Lung (tissue), 12 donors: ENCODE results near the gene FILIP1L. TPM values are rescaled to one million over a fixed set of nuclear protein-coding genes. Genes with fewer than 3 reads are reported as not detected.

Source experiments
- ATAC-seq: fragments of 200-7000 bp; cut with Tn5 transposase; one replicate; pipeline ENCODE4 v1.9.1; 2020; ENCODE audit warnings: moderate number of reproducible peaks; ENCODE audit not compliant: insufficient read depth, low FRiP score
- DNase-seq, 3 donors: peaks; one replicate each; pipeline ENCODE4 v3.0.0-alpha.2; 2013 to 2017
- H3K27ac ChIP-seq, 2 donors: one replicate each; pipeline ENCODE4 v1.5.1; 2013; ENCODE audit warnings: mild to moderate bottlenecking in 2 of 2, moderate library complexity in 2 of 2, control low read depth in 1 of 2, inconsistent platforms in 1 of 2, low read depth in 1 of 2, low read length in 1 of 2
- H3K27me3 ChIP-seq, 3 donors: one replicate each; pipeline ENCODE4 v1.5.1; 2013; ENCODE audit warnings: low read length in 2 of 3; ENCODE audit not compliant: control insufficient read depth in 3 of 3, insufficient read depth in 3 of 3
- H3K36me3 ChIP-seq, 4 donors: one replicate each; pipeline ENCODE4 v1.5.1; 2013; ENCODE audit warnings: low read length in 4 of 4, mild to moderate bottlenecking in 1 of 4, moderate library complexity in 1 of 4; ENCODE audit not compliant: control insufficient read depth in 4 of 4, insufficient read depth in 4 of 4
- H3K4me1 ChIP-seq, 5 donors: one replicate each; pipeline ENCODE4 v1.5.1; 2013; ENCODE audit warnings: low read length in 5 of 5, mild to moderate bottlenecking in 2 of 5, moderate library complexity in 1 of 5; ENCODE audit not compliant: control insufficient read depth in 5 of 5, insufficient read depth in 5 of 5
- H3K4me3 ChIP-seq: one replicate; pipeline ENCODE4 v1.5.1; 2013; ENCODE audit warnings: mild to moderate bottlenecking, control low read depth, moderate library complexity
- H3K9ac ChIP-seq, 2 donors: one replicate each; pipeline ENCODE4 v1.5.1; 2013; ENCODE audit warnings: low read length in 2 of 2, control low read depth in 1 of 2; ENCODE audit not compliant: insufficient read depth in 1 of 2
- H3K9me3 ChIP-seq, 4 donors: one replicate each; pipeline ENCODE4 v1.5.1; 2013; ENCODE audit warnings: low read length in 3 of 4, mild to moderate bottlenecking in 1 of 4, moderate library complexity in 1 of 4; ENCODE audit not compliant: control insufficient read depth in 4 of 4, insufficient read depth in 3 of 4
- WGBS, 2 donors: extraction: QIAGEN DNeasy Blood & Tissue Kit; methylation state at CpG; one replicate each; pipeline ENCODE4 v1.1.7; 2013; 5-methylcytosine and 5-hydroxymethylcytosine counted together
- polyA plus RNA-seq, 2 donors: library from polyadenylated mRNA; stranded (reverse); fragments of 200-250 nt; gene quantifications; one replicate each; pipeline ENCODE4 v1.2.1, GENCODE V29; 2013
- total RNA-seq, 2 donors: library from RNA; depleted of rRNA in 1 of 2; stranded (reverse); fragments of >200 nt in 1 of 2; gene quantifications; one replicate each; pipeline ENCODE4 v1.2.1, GENCODE V29; 2014 to 2021
- TF ChIP-seq, protein P1 (sequence below): IDR thresholded peaks from 2 replicates; pipeline ENCODE4 v1.5.1; 2012; ENCODE audit warnings: mild to moderate bottlenecking; ENCODE audit errors: control extremely low read depth, extremely low read depth
- donor health status: control.
- donor health status: control.
- donor health status: Bipolar disorder and iron deficiency.
- donor health status: healthy.
- donor health status: DM: yes; HTN: yes; CAD: no.

The FILIP1L gene
- total and polyA plus RNA-seq, 4 donors = 8.3 to 27.8 (median 22.5) TPM

DNA sequence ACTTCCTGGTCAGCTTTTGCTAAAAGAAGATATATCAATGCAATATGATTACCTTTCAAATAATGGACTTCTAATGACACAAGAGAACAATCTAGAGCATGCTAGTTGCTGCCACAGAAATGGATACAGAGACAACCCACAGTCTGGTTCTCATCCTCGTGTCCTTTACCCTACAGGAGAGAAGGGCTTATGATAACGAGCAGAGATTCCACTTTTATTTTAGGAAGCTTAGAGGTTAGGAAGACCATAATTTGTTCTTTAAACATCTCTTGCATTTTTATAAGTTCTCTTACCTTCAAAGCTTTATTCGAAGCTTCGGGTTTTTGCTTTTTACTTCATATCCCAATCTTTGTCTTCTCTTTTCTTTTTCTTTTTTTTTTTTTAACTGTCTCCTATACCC, 39.1 kb downstream of the FILIP1L start:
- Histone ChIP-seq H3K27me3 (no peaks in the 10 kb centered on the region), H3K4me1 (peaks cover 2 to 23% (median 18%) of the 10 kb centered on the region in 5 donors), H3K9ac (no peak overlapping the region), H3K27ac (no peak overlapping the region), H3K4me3 (no peak overlapping the region), H3K9me3 (no peaks in the 10 kb centered on the region), H3K36me3 (no peaks in the 10 kb centered on the region)
- ATAC-seq (no peak), DNase-seq (no peak)
- TF ChIP-seq, protein P1, sequence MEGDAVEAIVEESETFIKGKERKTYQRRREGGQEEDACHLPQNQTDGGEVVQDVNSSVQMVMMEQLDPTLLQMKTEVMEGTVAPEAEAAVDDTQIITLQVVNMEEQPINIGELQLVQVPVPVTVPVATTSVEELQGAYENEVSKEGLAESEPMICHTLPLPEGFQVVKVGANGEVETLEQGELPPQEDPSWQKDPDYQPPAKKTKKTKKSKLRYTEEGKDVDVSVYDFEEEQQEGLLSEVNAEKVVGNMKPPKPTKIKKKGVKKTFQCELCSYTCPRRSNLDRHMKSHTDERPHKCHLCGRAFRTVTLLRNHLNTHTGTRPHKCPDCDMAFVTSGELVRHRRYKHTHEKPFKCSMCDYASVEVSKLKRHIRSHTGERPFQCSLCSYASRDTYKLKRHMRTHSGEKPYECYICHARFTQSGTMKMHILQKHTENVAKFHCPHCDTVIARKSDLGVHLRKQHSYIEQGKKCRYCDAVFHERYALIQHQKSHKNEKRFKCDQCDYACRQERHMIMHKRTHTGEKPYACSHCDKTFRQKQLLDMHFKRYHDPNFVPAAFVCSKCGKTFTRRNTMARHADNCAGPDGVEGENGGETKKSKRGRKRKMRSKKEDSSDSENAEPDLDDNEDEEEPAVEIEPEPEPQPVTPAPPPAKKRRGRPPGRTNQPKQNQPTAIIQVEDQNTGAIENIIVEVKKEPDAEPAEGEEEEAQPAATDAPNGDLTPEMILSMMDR = no peak
- 80 to 90% methylated on average over 4 of the region's 4 CpGs for WGBS, 2 donors

DNA sequence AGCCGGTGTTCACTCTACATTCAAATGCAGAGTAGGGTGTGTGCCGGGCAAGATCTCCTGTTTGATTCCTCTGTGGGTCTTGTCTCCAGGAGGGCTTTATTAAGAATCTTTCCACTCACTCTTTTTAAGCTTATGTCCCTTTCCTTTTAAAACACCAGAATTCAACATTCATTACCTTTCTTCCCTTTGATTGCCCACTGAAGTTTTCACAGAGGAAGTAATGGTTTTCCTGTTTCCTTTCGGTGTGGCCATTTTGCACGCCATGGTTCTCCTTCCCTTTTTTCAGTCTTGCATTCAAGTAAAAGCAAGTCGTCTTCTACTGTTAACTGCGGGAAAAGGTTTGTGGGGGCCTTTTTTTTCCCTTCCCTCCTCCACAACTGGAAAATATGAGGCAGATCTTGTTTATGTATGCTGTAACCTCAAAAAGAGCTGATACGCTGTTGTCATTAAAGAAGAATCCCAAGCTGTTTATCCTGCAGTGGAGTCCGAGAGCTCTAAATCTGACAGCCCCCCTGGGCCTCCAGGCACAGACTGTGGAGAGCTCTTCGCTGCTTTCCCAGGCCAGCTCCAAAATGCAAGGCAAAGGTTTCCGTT, 40.5 kb downstream of the FILIP1L start:
- TF ChIP-seq, protein P1 = no peak
- Histone ChIP-seq H3K36me3 (no peaks in the 10 kb centered on the region), H3K9ac (no peak overlapping the region), H3K4me1 (peaks cover 2 to 23% (median 18%) of the 10 kb centered on the region in 5 donors), H3K4me3 (no peak overlapping the region), H3K27ac (peak overlapping the region; percentile 9 to 61), H3K9me3 (no peaks in the 10 kb centered on the region), H3K27me3 (no peaks in the 10 kb centered on the region)
- 23 to 51% methylated on average over 10 of the region's 10 CpGs for WGBS, 2 donors
- DNase-seq = peak; percentile 55 to 71 (median 70)
- no peak for ATAC-seq

DNA sequence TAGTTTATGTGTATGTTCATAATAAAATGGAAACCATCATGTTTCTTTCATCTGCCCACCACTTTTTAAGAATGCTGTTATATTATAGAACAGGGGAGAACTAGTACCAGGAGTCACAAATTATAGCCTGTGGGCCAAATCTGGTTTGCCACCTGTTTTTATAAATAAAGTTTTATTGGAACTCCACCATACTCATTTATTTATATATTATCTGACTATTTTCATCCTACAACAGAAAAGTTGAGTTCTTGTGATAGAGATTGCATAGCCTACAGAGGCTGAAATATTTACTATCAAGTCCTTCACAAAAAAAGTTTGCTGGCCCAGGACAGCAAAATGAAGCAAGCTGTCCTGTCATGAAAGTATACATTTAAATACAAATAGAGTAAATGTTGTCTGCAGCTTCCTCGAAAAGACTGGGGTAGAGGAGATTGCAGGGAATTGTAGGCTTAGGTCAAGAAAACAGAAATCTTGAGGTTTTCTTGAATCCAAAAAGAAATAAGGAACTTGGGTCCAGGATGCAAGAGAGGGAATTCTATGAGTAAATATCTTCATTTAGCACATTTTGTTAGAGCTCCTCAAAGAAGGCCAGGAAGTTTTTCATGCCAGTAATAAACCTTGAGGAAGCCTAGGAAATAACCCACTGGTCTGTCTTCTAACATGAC, 41.1 kb downstream of the FILIP1L start:
- Histone ChIP-seq H3K36me3 (no peaks in the 10 kb centered on the region), H3K4me1 (peaks cover 2 to 23% (median 18%) of the 10 kb centered on the region in 5 donors), H3K9me3 (no peaks in the 10 kb centered on the region), H3K9ac (no peak overlapping the region), H3K27me3 (no peaks in the 10 kb centered on the region), H3K27ac (peak overlapping the region in 1 of 2 donors; percentile 61), H3K4me3 (no peak overlapping the region)
- TF ChIP-seq, protein P1 = no peak
- WGBS, 2 donors = 28 to 66% methylated on average over 1 of the region's 1 CpG
- no peak for DNase-seq
- no peak for ATAC-seq
